Measurements from ENCODE around the gene BCAS3.
A peak's percentile ranks its signal among the peaks of the same experiment; 100 is the strongest.
"Not testable (repeated sequence)": the region's sequence is repeated elsewhere in the genome, so short reads cannot be mapped to it uniquely, and the experiment has no call there.

Gene BCAS3

GRCh38 chr17:61354895-61355874, 677.5 kb downstream of the BCAS3 start:
- no peak for DNase-seq

DNA sequence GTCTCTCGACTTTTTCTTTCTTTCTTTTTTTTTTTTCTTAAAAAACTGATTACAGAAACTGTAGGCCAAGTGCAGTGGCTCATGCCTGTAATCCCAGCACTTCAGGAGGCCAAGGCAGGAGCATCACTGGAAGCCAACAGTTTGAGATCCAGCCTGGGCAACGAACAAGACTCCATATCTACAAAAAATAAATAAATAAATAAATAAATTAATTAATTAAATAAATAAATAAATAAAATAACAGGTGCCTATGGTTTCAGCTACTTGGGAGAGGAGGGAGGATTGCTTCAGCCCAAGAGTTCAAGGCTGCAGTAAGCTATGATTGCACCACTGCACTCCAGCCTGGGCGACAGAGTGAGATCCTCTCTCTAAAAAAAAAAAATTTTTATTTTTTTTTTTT, 679.4 kb downstream of the BCAS3 start:
- not testable (repeated sequence) for DNase-seq

DNA sequence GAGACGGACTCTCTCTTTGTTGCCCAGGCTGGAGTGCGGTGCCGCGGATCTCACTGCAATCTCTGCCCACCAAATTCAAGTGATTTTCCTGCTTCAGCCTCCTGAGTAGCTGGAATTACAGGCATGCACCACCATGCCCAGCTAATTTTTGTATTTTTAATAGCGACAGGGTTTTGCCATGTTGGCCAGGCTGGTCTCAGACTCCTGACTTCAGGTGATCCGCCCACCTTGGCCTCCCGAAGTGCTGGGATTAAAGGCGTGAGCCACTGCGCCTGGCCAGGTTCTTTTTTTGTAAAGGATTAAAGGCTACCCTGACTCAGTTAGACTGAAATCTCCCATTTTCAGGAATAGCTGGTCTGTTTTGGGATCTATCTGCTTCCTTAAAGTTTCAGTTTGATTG, 681.9 kb downstream of the BCAS3 start:
- not testable (repeated sequence) for DNase-seq

DNA sequence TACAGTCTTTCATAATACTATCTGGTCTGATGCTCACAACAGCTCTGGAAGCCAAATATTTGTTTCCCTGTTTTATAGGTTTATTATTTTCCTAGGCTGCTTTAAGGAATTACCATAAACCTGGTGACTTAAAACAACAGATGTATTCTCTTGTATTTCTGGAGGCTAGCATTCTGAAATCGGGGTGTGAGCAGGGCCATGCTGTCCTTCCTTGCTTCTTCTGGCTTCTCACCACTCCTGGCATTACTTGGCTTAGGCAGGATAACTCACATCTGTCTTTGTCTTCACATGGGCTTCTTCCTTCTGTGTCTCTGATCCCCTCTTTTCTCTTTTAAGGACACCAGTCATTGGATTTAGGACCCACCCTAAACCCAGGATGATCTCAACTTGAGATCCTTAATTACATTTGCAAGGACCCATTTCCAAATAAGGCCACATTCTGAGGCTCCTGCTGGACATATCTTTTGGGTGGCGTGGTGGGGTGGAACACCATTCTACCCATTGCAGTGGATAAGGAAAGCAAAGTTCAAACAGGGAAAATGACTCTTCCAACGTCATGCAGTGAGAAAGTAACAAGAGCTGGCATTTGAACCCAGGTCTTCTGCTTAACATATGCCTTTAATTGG, 682.8 kb downstream of the BCAS3 start:
- no peak for DNase-seq

DNA sequence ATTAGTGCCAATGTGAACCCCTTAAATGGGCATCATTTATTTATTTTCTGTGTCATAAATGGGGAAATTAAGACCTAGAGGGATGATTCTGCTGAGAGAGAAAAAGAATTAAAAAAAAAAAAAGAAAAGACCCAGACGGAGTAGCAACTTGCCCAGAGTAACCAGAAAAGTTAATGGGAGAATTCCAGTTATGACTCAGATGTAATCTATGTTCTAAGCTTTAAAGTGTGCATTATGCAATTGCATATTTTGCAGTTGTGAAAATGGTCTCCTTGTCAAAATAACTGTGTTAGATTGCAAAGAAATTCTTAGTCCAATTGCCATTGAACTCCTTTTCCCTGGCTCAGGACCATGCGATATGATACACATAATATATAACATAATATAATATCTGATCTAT, 683.4 kb downstream of the BCAS3 start:
- no peak for DNase-seq

DNA sequence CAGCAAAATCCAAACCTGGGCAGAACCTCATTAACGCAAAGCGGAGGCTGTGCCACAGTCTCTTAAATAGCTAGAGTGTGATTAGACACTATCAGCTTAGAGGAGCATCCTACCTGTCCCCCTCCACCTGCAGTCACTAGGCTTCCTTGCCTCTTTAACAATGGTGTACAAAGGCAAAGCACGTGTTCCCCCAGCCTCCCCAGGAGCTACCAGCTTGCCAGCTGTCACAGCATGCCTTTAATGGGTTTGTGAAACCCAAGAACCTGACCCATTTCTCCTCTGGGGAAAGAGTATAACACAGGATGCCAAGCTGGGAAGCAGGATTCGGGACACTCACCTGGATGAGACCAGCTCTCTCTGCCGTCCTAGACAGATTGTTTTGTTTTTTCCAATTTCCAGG, 684.7 kb downstream of the BCAS3 start:
- DNase-seq = no peak

GRCh38 chr17:61362852-61363600, 685.4 kb downstream of the BCAS3 start:
- DNase-seq = no peak

DNA sequence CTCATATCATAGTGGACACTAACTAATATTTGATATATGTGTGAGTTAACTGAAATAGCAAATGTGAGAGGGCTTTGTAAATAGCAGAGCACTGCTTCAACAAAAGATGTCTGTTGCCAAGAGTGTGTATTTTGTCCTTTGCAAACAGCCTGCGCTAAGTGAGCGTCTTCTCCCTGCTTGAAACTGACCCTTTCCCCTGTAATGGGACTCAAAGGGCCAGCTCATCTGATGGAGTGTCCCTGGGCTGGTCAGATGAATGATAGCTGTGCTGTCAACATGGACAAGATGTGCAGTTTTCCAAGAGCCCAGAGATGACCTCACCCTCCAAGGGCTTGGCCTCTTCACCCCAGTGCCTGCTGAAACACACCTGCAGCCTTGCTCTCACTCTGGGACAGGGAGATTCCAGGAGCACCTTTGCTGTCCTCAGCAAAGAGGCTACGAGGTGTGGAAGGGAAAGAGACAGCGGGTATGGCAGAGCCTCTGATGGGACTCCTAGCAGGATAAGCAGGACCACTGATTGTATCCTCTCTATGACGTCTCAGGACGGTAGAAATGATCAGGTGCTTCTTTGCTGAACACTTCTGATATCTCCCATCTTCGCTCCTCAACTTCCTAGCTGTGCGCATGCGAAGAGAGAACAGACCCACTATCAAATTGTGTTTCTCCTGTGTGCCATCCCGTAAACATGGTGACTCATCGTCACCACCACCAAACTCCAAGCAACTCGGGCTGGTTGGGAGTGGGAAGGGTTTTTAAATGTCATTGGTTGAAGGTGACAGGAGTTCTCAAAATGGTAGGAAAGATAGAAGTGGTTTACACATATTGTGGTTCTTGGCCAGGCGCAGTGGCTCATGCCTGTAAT, 686.2 kb downstream of the BCAS3 start:
- DNase-seq = no peak

DNA sequence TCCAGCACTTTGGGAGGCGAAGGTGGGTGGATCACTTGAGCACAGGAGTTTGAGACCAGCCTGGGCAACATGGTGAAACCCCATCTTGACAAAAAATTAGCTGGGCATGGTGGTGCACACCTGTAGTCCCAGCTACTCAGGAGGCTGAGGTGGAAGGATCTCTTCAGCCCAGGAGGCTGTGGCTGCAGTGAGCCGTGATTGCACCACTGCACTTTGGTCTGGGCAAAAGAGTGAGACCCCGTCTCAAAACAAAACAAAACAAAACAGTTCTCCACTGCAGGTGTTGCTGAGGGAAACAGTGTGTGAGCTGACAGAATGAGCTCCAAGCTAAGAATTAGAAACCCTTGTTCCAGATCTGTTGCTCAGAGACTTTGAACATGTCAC, 686.8 kb downstream of the BCAS3 start:
- no peak for DNase-seq

DNA sequence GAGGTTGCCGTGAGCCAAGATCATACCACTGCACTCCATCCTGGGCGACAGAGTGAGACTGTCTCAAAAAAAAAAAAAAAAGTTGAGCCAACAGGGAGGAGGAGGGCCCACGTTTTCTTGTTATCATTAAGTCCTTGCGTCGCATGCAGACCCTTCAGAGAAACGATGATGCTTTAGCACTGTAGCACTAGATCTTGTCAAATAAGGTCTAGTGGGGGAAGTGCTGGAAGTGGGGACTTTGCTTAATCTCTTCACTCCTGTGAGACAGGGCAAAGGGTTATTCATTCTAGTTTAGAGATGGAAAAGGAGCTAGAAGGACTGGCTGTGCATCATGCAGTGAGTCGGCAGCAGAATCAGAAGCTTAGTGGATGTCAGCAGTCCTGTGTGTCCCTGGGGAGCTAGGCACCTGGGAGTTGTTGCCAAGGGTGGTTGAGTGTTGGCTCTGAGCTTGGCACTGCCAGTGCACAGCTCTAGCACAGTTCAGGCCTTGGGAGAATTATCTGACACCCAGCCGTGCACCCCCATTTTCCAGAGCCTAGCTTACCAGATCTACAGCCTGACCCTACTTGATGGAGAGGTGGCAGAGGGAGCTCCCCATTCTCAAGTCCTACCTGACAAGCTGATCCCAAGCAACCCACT, 688.5 kb downstream of the BCAS3 start:
- DNase-seq = no peak

DNA sequence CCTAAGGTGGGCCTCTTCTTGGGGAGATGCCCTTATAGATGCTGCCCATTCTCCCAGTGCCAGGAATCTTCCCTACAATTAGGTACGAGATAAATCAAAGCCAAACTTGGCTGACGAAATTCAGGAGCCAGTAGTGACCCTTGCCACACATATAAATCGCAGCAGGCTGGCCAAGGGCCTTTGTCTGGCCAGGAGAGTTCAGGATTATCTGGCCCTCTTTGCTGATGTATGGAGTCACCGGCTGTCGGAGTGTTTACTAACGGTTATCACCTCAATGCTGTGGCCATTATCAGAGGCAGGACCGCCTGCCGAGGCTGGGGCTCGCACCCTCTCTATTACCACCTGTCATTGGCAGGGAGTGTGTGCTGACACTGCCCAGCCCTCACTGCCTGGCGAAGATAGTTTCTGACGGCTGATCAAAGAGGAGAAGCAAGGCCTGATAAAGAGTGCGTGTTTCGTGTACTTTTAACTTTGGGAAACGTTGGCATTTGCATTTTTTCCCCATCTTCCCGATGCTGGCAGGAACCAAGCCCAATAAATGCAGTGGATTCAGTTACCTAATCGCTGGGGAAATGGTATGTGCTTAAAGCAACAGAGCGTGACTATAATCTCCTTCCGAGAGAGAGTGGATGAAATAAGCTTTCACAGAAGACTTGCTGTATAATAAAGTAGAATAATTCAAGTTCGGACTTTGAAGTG, 689.2 kb downstream of the BCAS3 start:
- peak; percentile 45 for DNase-seq

GRCh38 chr17:61368049-61368831, 690.6 kb downstream of the BCAS3 start:
- DNase-seq = no peak

GRCh38 chr17:61368832-61369450, 691.3 kb downstream of the BCAS3 start:
- no peak for DNase-seq

DNA sequence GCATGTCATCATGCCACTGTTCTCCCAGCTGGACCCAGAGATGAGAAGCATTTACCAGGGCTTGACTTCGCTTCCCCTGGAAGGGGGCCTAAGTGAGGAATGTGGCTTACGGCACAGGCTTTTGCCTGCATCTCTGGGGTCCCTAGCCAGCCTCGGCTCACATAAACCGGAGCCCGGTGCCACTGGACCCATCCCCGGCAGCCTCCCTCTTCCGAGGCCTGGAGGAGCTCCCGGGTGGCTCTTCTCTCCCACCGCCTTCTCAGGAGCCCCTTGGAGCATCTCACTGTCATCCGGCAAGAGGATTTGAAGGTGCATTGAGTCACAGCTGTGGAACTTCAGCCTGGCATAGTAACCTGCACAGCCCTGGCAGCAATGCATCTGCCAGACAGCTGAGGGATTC, 692.1 kb downstream of the BCAS3 start:
- no peak for DNase-seq

DNA sequence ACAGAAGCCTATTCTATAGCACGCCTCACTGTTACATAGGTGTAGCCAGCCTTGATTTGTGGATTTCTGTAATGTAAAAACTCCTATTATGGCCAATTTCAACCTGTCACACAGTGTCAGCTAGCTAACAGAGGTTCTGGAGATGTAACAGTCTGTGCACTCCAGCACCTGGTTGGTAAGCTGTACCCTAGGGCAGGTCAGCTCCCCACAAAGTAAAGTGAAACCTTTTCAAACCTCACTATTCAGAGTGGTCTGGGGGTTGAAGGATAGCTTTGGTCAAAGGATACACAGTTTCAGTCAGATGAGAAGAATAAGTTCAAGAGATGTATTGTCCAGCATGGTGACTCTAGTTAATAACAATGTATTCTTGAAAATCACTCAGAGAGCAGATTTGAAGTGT, 693.5 kb downstream of the BCAS3 start:
- DNase-seq = no peak

- DNase-seq = no peak
Observed at GRCh38 chr17:61371606-61372005, 694.0 kb downstream of the BCAS3 start.

- no peak for DNase-seq
Observed at GRCh38 chr17:61372436-61372835, 694.8 kb downstream of the BCAS3 start.

DNA sequence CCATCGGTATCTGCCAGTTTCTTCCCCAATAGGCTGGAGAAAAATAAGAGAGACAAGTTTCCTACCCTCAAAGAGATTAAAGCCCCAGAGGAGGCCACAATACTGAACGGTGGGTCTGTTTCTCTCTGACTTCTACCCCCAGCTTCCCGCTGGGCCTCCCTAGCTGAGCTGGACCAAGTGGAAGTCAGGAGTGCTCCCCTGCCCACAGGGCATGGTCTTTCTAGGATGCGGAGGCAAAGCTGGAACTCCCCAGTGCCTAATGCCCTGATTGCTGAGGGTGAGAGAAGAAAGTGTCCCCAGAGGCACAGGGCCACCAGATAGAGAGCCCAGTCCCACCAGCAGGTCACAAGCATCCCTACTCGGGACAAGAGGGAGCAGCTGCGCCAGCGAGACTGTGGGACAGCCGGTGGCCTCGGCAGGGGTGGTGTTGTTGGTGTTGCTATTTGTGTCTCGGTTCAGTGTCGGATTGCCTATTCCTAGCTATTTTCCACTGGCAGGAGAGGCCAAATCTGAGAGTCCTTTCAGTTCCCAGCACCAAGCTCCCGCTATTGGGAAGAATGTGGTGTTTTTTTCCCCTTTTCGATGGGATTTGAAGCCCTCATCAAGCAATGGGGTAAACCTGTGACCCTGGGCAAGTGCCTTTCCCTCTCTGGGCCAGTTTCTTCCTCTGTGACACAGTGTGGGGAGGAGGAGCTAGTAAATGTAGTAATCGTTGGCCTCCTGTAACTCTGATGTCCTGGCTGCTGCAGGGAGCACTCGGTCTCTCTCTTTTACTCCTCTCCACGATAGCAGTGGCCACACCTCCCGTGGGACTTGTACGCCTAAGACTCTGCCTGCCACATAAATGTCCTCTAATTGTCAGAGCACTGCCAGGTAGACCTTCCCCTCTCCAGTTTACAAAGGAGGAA, 699.5 kb downstream of the BCAS3 start:
- DNase-seq = no peak

Measured in eye (tissue), 1 donor.